ENCODE data around the gene PGAP1.

GRCh38 chr2:196970099-196970498 lies 43.6 kb upstream of the PGAP1 start:
- TF ChIP-seq EP300 (IDR thresholded peaks at IDR 0.05; ENCODE audit: low read depth) (no peak), CTCF (IDR thresholded peaks at IDR 0.05) (no peak)
